ENCODE data around the gene CREG2.
"Not testable (repeated sequence)": the region's sequence is repeated elsewhere in the genome, so short reads cannot be mapped to it uniquely, and the experiment has no call there.

Gene CREG2

DNA sequence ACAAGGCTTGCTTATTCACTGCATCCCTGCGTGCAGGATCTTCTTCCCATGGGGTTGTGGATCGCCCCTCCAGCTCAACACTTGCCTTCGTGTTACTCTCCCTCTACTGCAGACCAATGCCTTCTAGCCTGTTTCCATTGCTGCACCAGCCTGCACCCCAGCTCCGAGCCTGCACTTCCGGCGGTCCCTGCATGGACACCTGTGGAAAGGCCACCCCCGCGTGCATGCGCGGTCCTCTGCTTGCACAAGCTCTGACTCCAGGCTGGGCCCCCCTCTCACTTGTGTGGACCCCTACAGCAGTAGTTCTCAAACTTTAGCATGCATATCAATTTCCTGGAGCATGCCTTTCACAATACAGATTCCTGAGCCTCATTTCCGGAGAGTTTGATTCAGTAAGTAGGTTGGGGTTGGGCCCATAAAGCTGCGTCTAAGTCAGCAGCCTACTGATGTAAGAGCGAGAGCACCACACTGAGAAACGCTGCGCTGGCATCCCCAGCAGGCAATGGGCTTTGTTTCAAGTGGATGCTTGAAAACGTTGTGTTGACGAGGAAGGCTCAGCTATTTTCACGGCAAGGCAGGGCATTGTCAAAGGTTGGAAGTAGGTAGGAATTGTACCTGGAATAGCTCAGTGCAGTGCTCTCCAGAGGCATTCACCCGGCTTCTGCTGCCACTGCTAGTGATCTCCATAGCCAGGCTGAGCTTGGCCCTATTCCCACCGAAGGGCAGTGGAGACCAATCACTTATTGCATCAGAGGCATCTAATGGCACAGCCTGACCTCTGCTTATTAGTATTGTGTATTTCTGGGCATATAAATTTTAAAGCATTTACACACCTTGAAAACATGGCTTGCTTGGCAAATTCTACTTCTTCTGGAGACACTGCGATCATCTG is 32.6 kb downstream of the CREG2 start:
- Mint-ChIP-seq H3K4me3 (no peak overlapping the region), H3K36me3 (no peaks in the 10 kb centered on the region), H3K9me3 (ENCODE audit: low read depth) (no peaks in the 10 kb centered on the region), H3K4me1 (ENCODE audit: low read depth) (peaks cover 2% of the 10 kb centered on the region), H3K27ac (no peak overlapping the region), H3K27me3 (peaks cover 2% of the 10 kb centered on the region)

DNA sequence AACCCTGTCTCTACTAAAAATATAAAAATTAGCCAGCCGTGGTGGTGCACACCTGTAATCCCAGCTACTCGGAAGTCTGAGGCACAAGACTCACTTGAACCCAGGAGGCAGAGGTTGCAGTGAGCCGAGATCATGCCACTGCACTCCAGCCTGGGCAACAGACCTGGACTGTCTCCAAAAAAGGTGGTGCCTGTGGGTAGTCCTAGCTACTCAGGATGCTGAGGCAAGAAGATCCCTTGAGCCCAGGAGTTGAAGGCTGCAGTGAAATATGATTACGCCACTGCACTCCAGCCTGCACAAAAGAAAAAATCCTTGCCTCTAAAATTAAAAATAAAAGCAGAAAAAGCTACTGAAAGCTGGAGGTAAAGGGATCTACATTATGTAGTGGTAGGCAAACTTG is 34.7 kb downstream of the CREG2 start:
- H3K27ac Mint-ChIP-seq; H3K36me3 Mint-ChIP-seq; H3K27me3 Mint-ChIP-seq; H3K4me1 Mint-ChIP-seq (ENCODE audit: low read depth); H3K9me3 Mint-ChIP-seq (ENCODE audit: low read depth); H3K4me3 Mint-ChIP-seq: not testable (repeated sequence)

DNA sequence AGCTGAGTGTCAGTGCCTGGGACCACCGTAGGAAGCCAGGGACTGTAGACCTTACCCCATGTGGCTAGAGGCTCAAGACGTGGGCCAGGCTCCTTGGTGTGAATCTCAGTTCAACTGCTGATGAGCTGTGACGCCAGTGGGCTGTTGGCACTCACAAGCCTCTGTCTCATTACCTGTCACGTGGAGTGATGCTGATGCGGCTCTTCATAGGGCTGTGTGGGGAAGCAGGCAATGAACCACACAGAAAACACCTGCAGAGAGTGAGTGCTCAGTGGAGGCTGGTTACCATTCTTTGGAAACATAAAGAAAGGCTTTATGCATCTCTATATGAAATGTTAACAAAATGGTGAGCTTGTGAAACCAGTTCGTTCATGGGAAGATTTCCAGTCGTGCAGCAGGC is 36.1 kb downstream of the CREG2 start:
- H3K27me3 Mint-ChIP-seq = peaks cover 2% of the 10 kb centered on the region
- H3K36me3 Mint-ChIP-seq = no peaks in the 10 kb centered on the region
- no peak overlapping the region for H3K27ac Mint-ChIP-seq
- peaks cover 2% of the 10 kb centered on the region for H3K4me1 Mint-ChIP-seq (ENCODE audit: low read depth)
- no peak overlapping the region for H3K4me3 Mint-ChIP-seq
- H3K9me3 Mint-ChIP-seq (ENCODE audit: low read depth) = no peaks in the 10 kb centered on the region

DNA sequence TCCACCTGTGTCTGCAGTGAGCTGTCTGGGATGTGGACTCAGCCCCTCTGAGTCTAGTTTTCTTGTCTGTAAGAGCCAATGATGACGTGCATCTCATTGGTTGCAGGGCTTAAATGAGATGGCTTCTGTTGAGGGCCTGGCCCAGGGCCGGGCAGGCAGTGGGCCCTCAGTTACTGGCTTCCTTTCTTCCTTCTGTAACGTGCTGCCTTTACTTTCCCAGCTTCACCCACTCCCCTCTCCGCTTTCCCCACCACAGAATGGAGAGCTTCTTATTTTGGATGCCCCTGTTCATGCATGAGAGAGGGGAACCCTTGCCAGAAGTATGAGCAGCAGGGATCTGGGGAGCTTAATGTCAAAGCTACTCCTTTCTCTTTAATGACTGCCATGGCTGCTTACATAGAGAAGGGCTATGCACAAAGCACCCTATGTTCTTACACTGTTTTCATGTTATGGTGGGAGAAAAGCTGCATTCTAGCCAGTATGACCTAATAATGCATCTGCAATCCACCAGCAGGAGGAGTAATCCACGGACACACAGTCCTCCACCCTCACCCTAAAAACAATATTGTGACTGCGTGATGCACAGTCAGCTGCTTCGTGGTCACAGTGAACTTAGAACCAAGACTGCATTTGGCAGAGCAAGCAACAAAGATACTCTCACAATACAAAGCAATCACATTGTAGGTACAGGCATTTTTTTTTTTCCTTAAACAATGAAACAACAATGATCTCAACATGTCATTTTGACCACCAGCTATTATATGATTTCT is 37.2 kb downstream of the CREG2 start:
- Mint-ChIP-seq H3K4me1 (ENCODE audit: low read depth) (peaks cover 2% of the 10 kb centered on the region), H3K9me3 (ENCODE audit: low read depth) (no peaks in the 10 kb centered on the region), H3K4me3 (no peak overlapping the region), H3K27ac (no peak overlapping the region), H3K27me3 (no peaks in the 10 kb centered on the region), H3K36me3 (no peaks in the 10 kb centered on the region)

DNA sequence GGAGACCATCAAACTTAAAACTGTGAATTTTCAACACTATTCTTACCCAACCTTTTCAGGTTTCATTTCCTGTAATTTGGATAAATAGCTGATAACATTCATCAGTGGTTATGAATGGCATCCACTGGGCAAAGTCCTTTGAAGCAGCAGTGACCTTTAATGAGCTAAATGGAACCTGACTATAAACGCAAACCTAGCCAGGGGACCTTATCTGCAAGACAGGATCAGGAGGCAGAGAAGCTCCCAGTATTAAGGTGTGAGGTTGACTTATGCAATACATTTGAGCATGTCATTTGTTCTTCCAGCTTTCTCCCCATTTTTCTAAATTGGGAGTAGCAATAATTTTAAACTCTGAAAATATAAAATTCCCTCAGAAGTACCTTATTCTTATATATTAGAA is 38.4 kb downstream of the CREG2 start:
- H3K4me1 Mint-ChIP-seq (ENCODE audit: low read depth) = peaks cover 2% of the 10 kb centered on the region
- no peaks in the 10 kb centered on the region for H3K9me3 Mint-ChIP-seq (ENCODE audit: low read depth)
- H3K4me3 Mint-ChIP-seq = no peak overlapping the region
- H3K27me3 Mint-ChIP-seq = no peaks in the 10 kb centered on the region
- no peaks in the 10 kb centered on the region for H3K36me3 Mint-ChIP-seq
- no peak overlapping the region for H3K27ac Mint-ChIP-seq

GRCh38 chr2:101346909-101347308 is 40.4 kb downstream of the CREG2 start:
- H3K4me1 Mint-ChIP-seq (ENCODE audit: low read depth) = peaks cover 9% of the 10 kb centered on the region
- H3K27me3 Mint-ChIP-seq = no peaks in the 10 kb centered on the region
- H3K36me3 Mint-ChIP-seq = no peaks in the 10 kb centered on the region
- no peak overlapping the region for H3K4me3 Mint-ChIP-seq
- H3K9me3 Mint-ChIP-seq (ENCODE audit: low read depth) = no peaks in the 10 kb centered on the region
- H3K27ac Mint-ChIP-seq = no peak overlapping the region

DNA sequence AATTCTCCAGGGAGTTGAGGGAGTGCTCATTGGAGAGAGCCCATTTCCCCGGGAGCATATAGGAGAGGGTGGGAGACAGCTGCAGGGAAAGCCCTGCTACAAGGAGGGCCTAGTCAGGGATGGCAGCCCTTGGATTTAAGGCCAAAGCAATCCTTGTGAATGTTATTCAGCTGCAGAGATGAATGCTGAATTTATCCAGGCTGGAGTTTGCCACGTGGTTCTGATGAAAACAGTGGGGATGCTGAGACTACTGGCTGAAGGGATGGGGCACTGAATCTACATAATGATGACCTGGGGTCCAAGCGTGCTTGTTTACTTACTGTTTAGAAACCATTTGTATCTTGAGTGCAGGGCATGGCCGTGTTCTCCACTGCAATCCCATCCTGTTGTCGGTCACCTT is 43.2 kb downstream of the CREG2 start:
- Mint-ChIP-seq H3K27ac (no peak overlapping the region), H3K4me1 (ENCODE audit: low read depth) (peaks cover 23% of the 10 kb centered on the region), H3K9me3 (ENCODE audit: low read depth) (no peaks in the 10 kb centered on the region), H3K4me3 (peak overlapping the region; percentile 20), H3K27me3 (no peaks in the 10 kb centered on the region), H3K36me3 (no peaks in the 10 kb centered on the region)

- peaks cover 23% of the 10 kb centered on the region for H3K4me1 Mint-ChIP-seq (ENCODE audit: low read depth)
- H3K4me3 Mint-ChIP-seq = no peak overlapping the region
- H3K27ac Mint-ChIP-seq = no peak overlapping the region
- no peaks in the 10 kb centered on the region for H3K9me3 Mint-ChIP-seq (ENCODE audit: low read depth)
- H3K36me3 Mint-ChIP-seq = no peaks in the 10 kb centered on the region
- H3K27me3 Mint-ChIP-seq = no peaks in the 10 kb centered on the region
These were observed 44.7 kb downstream of the CREG2 start for GRCh38 chr2:101342625-101343008.

DNA sequence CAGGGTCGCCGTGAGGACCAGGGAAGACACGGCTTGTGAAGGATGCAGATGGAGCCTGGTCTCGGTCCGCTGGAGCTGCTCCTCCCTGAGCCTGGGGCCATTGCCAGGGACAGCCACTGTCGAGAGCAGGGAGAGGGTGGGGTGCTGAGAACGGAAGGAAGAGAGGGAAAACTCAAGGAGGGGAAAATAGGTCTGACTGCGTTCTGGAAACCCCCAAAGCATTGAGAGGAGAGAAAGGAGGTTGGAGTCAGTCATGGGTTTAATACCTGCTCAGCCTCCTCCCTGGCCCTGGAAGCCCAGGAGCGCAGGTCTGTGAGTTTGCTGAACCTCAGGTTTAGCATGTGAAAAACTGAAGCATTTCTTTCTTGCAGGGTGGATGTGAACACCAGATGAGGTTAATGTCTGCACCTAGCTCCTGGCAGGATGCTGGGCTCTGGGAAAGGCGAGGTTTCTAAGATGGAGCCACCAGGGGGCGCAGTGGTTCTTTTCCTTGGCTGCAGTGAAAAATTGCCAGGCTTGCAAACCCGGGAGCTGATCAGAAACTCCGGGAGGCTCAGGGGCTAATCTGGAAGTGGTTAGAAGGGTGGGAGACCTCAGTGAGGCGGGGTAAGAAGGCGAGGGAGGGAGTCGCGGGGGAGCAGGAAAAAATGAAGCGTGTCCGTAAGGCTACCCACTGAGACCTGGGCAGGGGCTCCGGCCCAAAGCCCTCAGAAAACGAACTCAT is 45.2 kb downstream of the CREG2 start:
- Mint-ChIP-seq H3K36me3 (peaks cover under 1% of the 10 kb centered on the region), H3K4me1 (ENCODE audit: low read depth) (peaks cover 23% of the 10 kb centered on the region), H3K27ac (no peak overlapping the region), H3K9me3 (ENCODE audit: low read depth) (no peaks in the 10 kb centered on the region), H3K27me3 (no peaks in the 10 kb centered on the region), H3K4me3 (no peak overlapping the region)

- H3K27me3 Mint-ChIP-seq = no peaks in the 10 kb centered on the region
- H3K36me3 Mint-ChIP-seq = peaks cover 2% of the 10 kb centered on the region
- H3K9me3 Mint-ChIP-seq (ENCODE audit: low read depth) = no peaks in the 10 kb centered on the region
- no peak overlapping the region for H3K4me3 Mint-ChIP-seq
- H3K27ac Mint-ChIP-seq = no peak overlapping the region
- H3K4me1 Mint-ChIP-seq (ENCODE audit: low read depth) = peaks cover 23% of the 10 kb centered on the region
These were observed 45.9 kb downstream of the CREG2 start for GRCh38 chr2:101341421-101341820.

DNA sequence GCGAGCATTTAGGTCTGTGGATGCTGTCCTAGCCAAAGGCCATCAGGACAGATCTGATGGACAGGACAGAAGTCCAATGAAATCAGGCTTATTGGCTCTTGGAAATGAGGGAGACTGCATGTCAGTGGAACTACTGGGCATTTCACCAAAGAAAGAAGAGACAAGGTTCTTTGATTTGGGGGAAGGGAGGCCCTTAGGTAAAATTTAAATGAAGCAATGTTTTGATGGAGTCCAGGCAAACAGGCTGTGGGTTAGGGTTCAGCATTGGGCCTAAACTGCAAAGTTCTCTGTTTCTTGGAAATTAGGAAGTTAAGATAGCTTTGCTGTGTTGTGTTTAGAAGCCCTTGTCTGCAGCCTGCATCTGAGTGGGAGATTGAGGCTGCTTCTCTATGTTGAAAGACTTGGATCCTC is 47.2 kb downstream of the CREG2 start:
- H3K9me3 Mint-ChIP-seq (ENCODE audit: low read depth) = no peaks in the 10 kb centered on the region
- peaks cover 23% of the 10 kb centered on the region for H3K4me1 Mint-ChIP-seq (ENCODE audit: low read depth)
- no peaks in the 10 kb centered on the region for H3K27me3 Mint-ChIP-seq
- no peak overlapping the region for H3K4me3 Mint-ChIP-seq
- peaks cover 2% of the 10 kb centered on the region for H3K36me3 Mint-ChIP-seq
- H3K27ac Mint-ChIP-seq = no peak overlapping the region

- Mint-ChIP-seq H3K27me3 (no peaks in the 10 kb centered on the region), H3K4me1 (ENCODE audit: low read depth) (peaks cover 23% of the 10 kb centered on the region), H3K4me3 (no peak overlapping the region), H3K9me3 (ENCODE audit: low read depth) (no peaks in the 10 kb centered on the region), H3K36me3 (peaks cover 2% of the 10 kb centered on the region), H3K27ac (no peak overlapping the region)
These were observed 47.9 kb downstream of the CREG2 start for GRCh38 chr2:101339266-101339880.

GRCh38 chr2:101337877-101338276 is 49.4 kb downstream of the CREG2 start:
- H3K36me3 Mint-ChIP-seq = peaks cover 2% of the 10 kb centered on the region
- no peaks in the 10 kb centered on the region for H3K27me3 Mint-ChIP-seq
- no peaks in the 10 kb centered on the region for H3K9me3 Mint-ChIP-seq (ENCODE audit: low read depth)
- H3K4me3 Mint-ChIP-seq = no peak overlapping the region
- H3K27ac Mint-ChIP-seq = no peak overlapping the region
- H3K4me1 Mint-ChIP-seq (ENCODE audit: low read depth) = peaks cover 36% of the 10 kb centered on the region

- Mint-ChIP-seq H3K9me3 (ENCODE audit: low read depth) (no peaks in the 10 kb centered on the region), H3K27me3 (no peaks in the 10 kb centered on the region), H3K4me1 (ENCODE audit: low read depth) (peaks cover 23% of the 10 kb centered on the region), H3K4me3 (peak overlapping the region; percentile 57), H3K36me3 (peaks cover 2% of the 10 kb centered on the region), H3K27ac (peak overlapping the region; percentile 22)
These were observed 54.2 kb downstream of the CREG2 start for GRCh38 chr2:101332885-101333766.

All from activated naive CD8-positive, alpha-beta T cell (primary cell).